Pulmonary artery endothelial cell (primary cell): ENCODE data around the gene DHRSX. TPM values are rescaled to one million over a fixed set of nuclear protein-coding genes. Genes with fewer than 3 reads are reported as not detected.
"Not testable (repeated sequence)": the region's sequence is repeated elsewhere in the genome, so short reads cannot be mapped to it uniquely, and the experiment has no call there.

Experiments
- DNase-seq: peaks from one replicate; pipeline ENCODE4 v3.0.0-alpha.2; 2011; ENCODE audit warnings: low read depth, low spot score
- total RNA-seq: library from RNA; depleted of rRNA; stranded (reverse); fragments of >200 nt; gene quantifications from 2 replicates; pipeline ENCODE4 v1.2.3, GENCODE V29; 2014

DHRSX gene
- total RNA-seq, 1 donor from 2014 or later = 23.7 TPM

GRCh38 chrX:2360731-2361130, 140.0 kb downstream of the DHRSX start:
- peak; percentile 69 for DNase-seq

GRCh38 chrX:2359522-2359921, 141.3 kb downstream of the DHRSX start:
- DNase-seq = not testable (repeated sequence)

GRCh38 chrX:2351999-2352995, 148.5 kb downstream of the DHRSX start:
- no peak for DNase-seq

- DNase-seq = no peak
Measured at GRCh38 chrX:2351321-2351720, 149.5 kb downstream of the DHRSX start.

- DNase-seq = not testable (repeated sequence)
Measured at GRCh38 chrX:2350703-2351102, 150.1 kb downstream of the DHRSX start.

GRCh38 chrX:2350036-2350435, 150.7 kb downstream of the DHRSX start:
- not testable (repeated sequence) for DNase-seq

- no peak for DNase-seq
Measured at GRCh38 chrX:2348211-2348610, 152.6 kb downstream of the DHRSX start.

- no peak for DNase-seq
Measured at GRCh38 chrX:2346158-2346557, 154.6 kb downstream of the DHRSX start.

GRCh38 chrX:2345562-2345961, 155.2 kb downstream of the DHRSX start:
- no peak for DNase-seq

GRCh38 chrX:2343413-2343812, 157.4 kb downstream of the DHRSX start:
- DNase-seq = no peak

GRCh38 chrX:2342874-2343273, 157.9 kb downstream of the DHRSX start:
- DNase-seq = no peak

GRCh38 chrX:2342281-2342688, 158.5 kb downstream of the DHRSX start:
- no peak for DNase-seq

GRCh38 chrX:2340991-2341390, 159.8 kb downstream of the DHRSX start:
- no peak for DNase-seq

- no peak for DNase-seq
Measured at GRCh38 chrX:2336181-2336580, 164.6 kb downstream of the DHRSX start.

GRCh38 chrX:2334237-2334636, 166.5 kb downstream of the DHRSX start:
- DNase-seq = no peak

GRCh38 chrX:2332252-2332651, 168.5 kb downstream of the DHRSX start:
- DNase-seq = no peak

GRCh38 chrX:2330910-2331309, 169.9 kb downstream of the DHRSX start:
- DNase-seq = no peak

- DNase-seq = no peak
Measured at GRCh38 chrX:2330487-2330886, 170.3 kb downstream of the DHRSX start.

- no peak for DNase-seq
Measured at GRCh38 chrX:2327423-2327822, 173.4 kb downstream of the DHRSX start.

GRCh38 chrX:2325076-2325784, 175.5 kb downstream of the DHRSX start:
- peak; percentile 89 for DNase-seq

- DNase-seq = no peak
Measured at GRCh38 chrX:2324151-2324550, 176.6 kb downstream of the DHRSX start.

GRCh38 chrX:2321411-2321810, 179.4 kb downstream of the DHRSX start:
- no peak for DNase-seq
